ENCODE results near the gene KCNQ5.

KCNQ5 gene

GRCh38 chr6:73054958-73055357, 433.1 kb downstream of the KCNQ5 start:
- TF ChIP-seq CTCF (IDR thresholded peaks at IDR 0.05; ENCODE audit: control insufficient read depth, insufficient read depth, low read depth, low read length, missing control alignments), result no peak
- H3K4me3 ChIP-seq (ENCODE audit: control insufficient read depth, low read depth, low read length), result no peak overlapping the region
- DNase-seq (ENCODE audit: low read depth), result no peak

- H3K4me3 ChIP-seq (ENCODE audit: control insufficient read depth, low read depth, low read length), result no peak overlapping the region
- TF ChIP-seq CTCF (IDR thresholded peaks at IDR 0.05; ENCODE audit: control insufficient read depth, insufficient read depth, low read depth, low read length, missing control alignments), result no peak
- no peak for DNase-seq (ENCODE audit: low read depth)
These were observed 436.9 kb downstream of the KCNQ5 start for GRCh38 chr6:73058736-73059135.

GRCh38 chr6:73062130-73062529, 440.3 kb downstream of the KCNQ5 start:
- TF ChIP-seq CTCF (IDR thresholded peaks at IDR 0.05; ENCODE audit: control insufficient read depth, insufficient read depth, low read depth, low read length, missing control alignments), result no peak
- DNase-seq (ENCODE audit: low read depth), result no peak
- no peak overlapping the region for H3K4me3 ChIP-seq (ENCODE audit: control insufficient read depth, low read depth, low read length)

GRCh38 chr6:73062837-73063236, 441.0 kb downstream of the KCNQ5 start:
- H3K4me3 ChIP-seq (ENCODE audit: control insufficient read depth, low read depth, low read length), result no peak overlapping the region
- no peak for TF ChIP-seq CTCF (IDR thresholded peaks at IDR 0.05; ENCODE audit: control insufficient read depth, insufficient read depth, low read depth, low read length, missing control alignments)
- no peak for DNase-seq (ENCODE audit: low read depth)

GRCh38 chr6:73064266-73064665, 442.4 kb downstream of the KCNQ5 start:
- no peak overlapping the region for H3K4me3 ChIP-seq (ENCODE audit: control insufficient read depth, low read depth, low read length)
- TF ChIP-seq CTCF (IDR thresholded peaks at IDR 0.05; ENCODE audit: control insufficient read depth, insufficient read depth, low read depth, low read length, missing control alignments), result no peak
- no peak for DNase-seq (ENCODE audit: low read depth)

GRCh38 chr6:73073238-73073637, 451.4 kb downstream of the KCNQ5 start:
- TF ChIP-seq CTCF (IDR thresholded peaks at IDR 0.05; ENCODE audit: control insufficient read depth, insufficient read depth, low read depth, low read length, missing control alignments), result no peak
- H3K4me3 ChIP-seq (ENCODE audit: control insufficient read depth, low read depth, low read length), result no peak overlapping the region
- no peak for DNase-seq (ENCODE audit: low read depth)

- TF ChIP-seq CTCF (IDR thresholded peaks at IDR 0.05; ENCODE audit: control insufficient read depth, insufficient read depth, low read depth, low read length, missing control alignments), result no peak
- no peak for DNase-seq (ENCODE audit: low read depth)
- H3K4me3 ChIP-seq (ENCODE audit: control insufficient read depth, low read depth, low read length), result no peak overlapping the region
These were observed 452.3 kb downstream of the KCNQ5 start for GRCh38 chr6:73074175-73074574.
